ENCODE data around the gene ARHGEF25.

- TF ChIP-seq REST (IDR thresholded peaks at IDR 0.05; ENCODE audit: insufficient replicate concordance, low read depth) (no peak), CTCF (IDR thresholded peaks at IDR 0.05; ENCODE audit: insufficient read depth, low read length) (no peak), SPI1 (IDR thresholded peaks at IDR 0.05; ENCODE audit: borderline replicate concordance, low read depth) (no peak)
These were observed 12.7 kb downstream of the ARHGEF25 start for GRCh38 chr12:57623811-57624390.

Measured in HL-60 (cell line).